CD14-positive monocyte (primary cell): ENCODE data around the gene MTUS2. TPM values are rescaled to one million over a fixed set of nuclear protein-coding genes. Genes with fewer than 3 reads are reported as not detected.
A peak's percentile ranks its signal among the peaks of the same experiment; 100 is the strongest.

Source experiments
- DNase-seq, 3 donors: peaks; one replicate each; pipeline ENCODE4 v3.0.0-alpha.2; 2011 to 2022
- H2AFZ ChIP-seq: 2 replicates; pipeline ENCODE4 v1.6.0; 2012; ENCODE audit warnings: mild to moderate bottlenecking, low read depth, low read length, inconsistent platforms; ENCODE audit not compliant: insufficient read depth, poor library complexity, severe bottlenecking
- H3K27ac ChIP-seq, 2 donors: 1 replicate in 1 of 2; 2 replicates in 1 of 2; pipeline ENCODE4 v1.5.1; 2012 to 2013; ENCODE audit warnings: low read length in 2 of 2, control low read depth in 1 of 2, inconsistent platforms in 1 of 2, low read depth in 1 of 2, mild to moderate bottlenecking in 1 of 2
- H3K27me3 ChIP-seq, 2 donors: one replicate each; pipeline versions ENCODE4 v1.6.0 to v1.6.1; 2011 to 2013; ENCODE audit warnings: low read length in 2 of 2; ENCODE audit not compliant: control insufficient read depth in 2 of 2, insufficient read depth in 2 of 2
- H3K36me3 ChIP-seq, 2 donors: replicated peaks in 1 of 2; 1 replicate in 1 of 2; 2 replicates in 1 of 2; pipeline versions ENCODE4 v1.5.1 to v1.6.1; 2012 to 2013; ENCODE audit warnings: low read length in 2 of 2, control low read depth in 1 of 2, inconsistent platforms in 1 of 2, mild to moderate bottlenecking in 1 of 2; ENCODE audit not compliant: insufficient read depth in 2 of 2, control insufficient read depth in 1 of 2
- H3K4me1 ChIP-seq, 2 donors: 1 replicate in 1 of 2; 2 replicates in 1 of 2; pipeline versions ENCODE4 v1.5.1 to v1.6.1; 2012 to 2013; ENCODE audit warnings: low read length in 2 of 2, control low read depth in 1 of 2, inconsistent platforms in 1 of 2, mild to moderate bottlenecking in 1 of 2, moderate library complexity in 1 of 2; ENCODE audit not compliant: insufficient read depth in 2 of 2, control insufficient read depth in 1 of 2
- H3K4me2 ChIP-seq: replicated peaks from 2 replicates; pipeline ENCODE3; 2012; ENCODE audit warnings: low read length, moderate library complexity, mild to moderate bottlenecking; ENCODE audit not compliant: poor library complexity, severe bottlenecking; ENCODE audit errors: extremely low read depth
- H3K4me3 ChIP-seq, 3 experiments: fragments of 200-600 bp in 1 of 3; sonication (generic) in 1 of 3; replicated peaks in 1 of 3; 1 replicate in 2 of 3; 2 replicates in 1 of 3; pipeline ENCODE4 v1.5.1; 2011 to 2013; ENCODE audit warnings: low read length in 3 of 3, mild to moderate bottlenecking in 3 of 3, control low read depth in 2 of 3, low read depth in 2 of 3, inconsistent platforms in 1 of 3, moderate library complexity in 1 of 3
- H3K79me2 ChIP-seq: 2 replicates; pipeline ENCODE4 v1.6.0; 2012; ENCODE audit warnings: mild to moderate bottlenecking, control low read depth, inconsistent platforms, low read length, moderate library complexity; ENCODE audit not compliant: insufficient read depth
- H3K9ac ChIP-seq: 2 replicates; pipeline ENCODE4 v1.6.0; 2017; ENCODE audit warnings: low read length, mild to moderate bottlenecking; ENCODE audit not compliant: insufficient read depth, poor library complexity, severe bottlenecking
- H3K9me3 ChIP-seq, 2 donors: replicated peaks in 1 of 2; 1 replicate in 1 of 2; 2 replicates in 1 of 2; pipeline versions ENCODE4 v1.5.1 to v1.6.1; 2012 to 2013; ENCODE audit warnings: low read length in 2 of 2, control low read depth in 1 of 2; ENCODE audit not compliant: control insufficient read depth in 1 of 2, insufficient read depth in 1 of 2
- H4K20me1 ChIP-seq: 2 replicates; pipeline ENCODE4 v1.6.0; 2012; ENCODE audit warnings: mild to moderate bottlenecking, low read length, control low read depth, moderate library complexity; ENCODE audit not compliant: insufficient read depth
- H3K27ac Mint-ChIP-seq, 7 donors: one replicate each; pipeline ENCODE4 v1.8.0; 2020; ENCODE audit warnings: mild to moderate bottlenecking in 7 of 7, mixed read lengths in 7 of 7, moderate library complexity in 6 of 7, inconsistent platforms in 2 of 7
- H3K27me3 Mint-ChIP-seq, 3 donors: one replicate each; pipeline ENCODE4 v1.8.0; 2021 to 2022; ENCODE audit warnings: low read depth in 3 of 3, mild to moderate bottlenecking in 3 of 3, mixed read lengths in 3 of 3, moderate library complexity in 3 of 3, inconsistent platforms in 1 of 3
- H3K36me3 Mint-ChIP-seq, 2 donors: one replicate each; pipeline ENCODE4 v1.8.0; 2020; ENCODE audit warnings: mixed read lengths in 2 of 2, inconsistent platforms in 1 of 2, mild to moderate bottlenecking in 1 of 2
- H3K4me1 Mint-ChIP-seq: one replicate; pipeline ENCODE4 v1.8.0; 2020; ENCODE audit warnings: mild to moderate bottlenecking, mixed read lengths
- H3K4me3 Mint-ChIP-seq, 2 donors: one replicate each; pipeline ENCODE4 v1.8.0; 2020; ENCODE audit warnings: mild to moderate bottlenecking in 2 of 2, mixed read lengths in 2 of 2, moderate library complexity in 1 of 2
- H3K9me3 Mint-ChIP-seq, 7 donors: one replicate each; pipeline ENCODE4 v1.8.0; 2020 to 2022; ENCODE audit warnings: mixed read lengths in 7 of 7, mild to moderate bottlenecking in 6 of 7, moderate library complexity in 6 of 7, inconsistent platforms in 2 of 7
- WGBS: methylation state at CpG from one replicate; pipeline ENCODE4 v1.1.5; 2013; ENCODE audit warnings: missing lambda C conversion rate; ENCODE audit not compliant: insufficient coverage; 5-methylcytosine and 5-hydroxymethylcytosine counted together
- intact Hi-C, 2 donors: fragments of 100-400 bp; cut with micrococcal nuclease; formaldehyde crosslinking; loops; one replicate each; pipeline versions ENCODE4 v1.15.0 to v1.15.1; 2023
- polyA plus RNA-seq, 3 donors: library from polyadenylated mRNA; depleted of rRNA in 1 of 3; unstranded in 2 of 3; stranded (reverse) in 1 of 3; fragments of 300-500 nt in 2 of 3; fragments of >200 nt in 1 of 3; fragmentation: Illumina TruSeq in 2 of 3; gene quantifications; 1 replicate in 2 of 3; 2 replicates in 1 of 3; pipeline ENCODE4 v1.2.3, GENCODE V29; 2012 to 2021
- TF ChIP-seq, protein P1 (sequence below): fragments of 200-600 bp; IDR thresholded peaks from one replicate; pipeline ENCODE4 v1.8.0; 2022; ENCODE audit warnings: antibody characterized with exemption, mild to moderate bottlenecking

MTUS2 gene
- polyA plus RNA-seq, 3 donors = 0.04 TPM; not detected in 2

DNA sequence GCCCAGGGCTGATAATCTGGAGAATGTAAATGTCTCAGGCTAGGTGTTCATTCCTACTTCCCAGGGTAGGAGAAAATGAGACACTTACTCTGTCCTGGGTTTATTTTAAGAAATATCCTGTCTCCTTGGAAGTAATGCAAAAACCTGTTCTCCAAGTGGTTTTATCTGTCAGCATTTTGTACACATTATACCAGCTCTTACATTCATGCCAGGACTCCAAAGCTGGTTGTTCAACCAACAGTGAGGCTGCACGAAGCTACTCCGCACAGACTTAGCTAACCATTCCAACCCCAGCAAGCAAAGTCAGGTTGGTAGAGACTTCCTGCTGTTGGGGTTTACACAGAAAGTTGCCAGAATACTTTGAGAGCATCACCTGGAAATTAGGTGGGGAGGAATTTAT is 719.7 kb downstream of the MTUS2 start:
- Mint-ChIP-seq H3K4me3 (no peak overlapping the region), H3K27me3 (peaks cover 0 to 2% (median 1%) of the 10 kb centered on the region in 3 donors), H3K36me3 (peaks cover 29 to 34% of the 10 kb centered on the region in 2 donors), H3K4me1 (no peaks in the 10 kb centered on the region), H3K9me3 (no peaks in the 10 kb centered on the region), H3K27ac (peak overlapping the region in 1 of 7 donors; percentile 41)
- Histone ChIP-seq H3K4me3 (no peak overlapping the region), H3K27ac (no peak overlapping the region), H3K9ac (no peak overlapping the region), H4K20me1 (no peaks in the 10 kb centered on the region), H3K4me1 (no peaks in the 10 kb centered on the region), H2AFZ (no peak overlapping the region), H3K4me2 (no peak overlapping the region), H3K79me2 (peaks cover 23% of the 10 kb centered on the region), H3K9me3 (no peaks in the 10 kb centered on the region), H3K36me3 (peaks cover 12 to 34% of the 10 kb centered on the region in 2 donors), H3K27me3 (no peaks in the 10 kb centered on the region)
- TF ChIP-seq, protein P1, sequence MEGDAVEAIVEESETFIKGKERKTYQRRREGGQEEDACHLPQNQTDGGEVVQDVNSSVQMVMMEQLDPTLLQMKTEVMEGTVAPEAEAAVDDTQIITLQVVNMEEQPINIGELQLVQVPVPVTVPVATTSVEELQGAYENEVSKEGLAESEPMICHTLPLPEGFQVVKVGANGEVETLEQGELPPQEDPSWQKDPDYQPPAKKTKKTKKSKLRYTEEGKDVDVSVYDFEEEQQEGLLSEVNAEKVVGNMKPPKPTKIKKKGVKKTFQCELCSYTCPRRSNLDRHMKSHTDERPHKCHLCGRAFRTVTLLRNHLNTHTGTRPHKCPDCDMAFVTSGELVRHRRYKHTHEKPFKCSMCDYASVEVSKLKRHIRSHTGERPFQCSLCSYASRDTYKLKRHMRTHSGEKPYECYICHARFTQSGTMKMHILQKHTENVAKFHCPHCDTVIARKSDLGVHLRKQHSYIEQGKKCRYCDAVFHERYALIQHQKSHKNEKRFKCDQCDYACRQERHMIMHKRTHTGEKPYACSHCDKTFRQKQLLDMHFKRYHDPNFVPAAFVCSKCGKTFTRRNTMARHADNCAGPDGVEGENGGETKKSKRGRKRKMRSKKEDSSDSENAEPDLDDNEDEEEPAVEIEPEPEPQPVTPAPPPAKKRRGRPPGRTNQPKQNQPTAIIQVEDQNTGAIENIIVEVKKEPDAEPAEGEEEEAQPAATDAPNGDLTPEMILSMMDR = no peak
- DNase-seq = no peak
- intact Hi-C loops = no loop called here
- WGBS = no CpG with 5 or more reads among the region's 2 CpGs

DNA sequence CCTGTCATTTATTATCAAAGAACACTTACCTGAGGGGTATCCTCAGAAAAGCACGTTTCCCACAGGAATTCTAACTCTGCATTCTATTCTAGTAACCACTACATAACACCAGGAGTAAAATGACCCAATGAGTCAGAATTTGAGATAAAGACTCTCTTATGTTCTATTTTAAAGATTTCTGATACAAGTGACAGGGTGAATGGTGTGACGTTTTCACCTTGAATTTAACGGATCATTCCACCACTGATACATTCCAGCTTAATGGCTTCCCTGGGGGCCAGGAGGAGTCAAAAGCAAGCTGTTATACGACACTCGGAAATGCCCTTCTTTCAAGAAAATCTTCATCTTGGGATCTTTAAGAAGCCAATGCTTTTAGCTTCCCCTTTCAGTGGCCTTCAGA is 720.2 kb downstream of the MTUS2 start:
- intact Hi-C loops = no loop called here
- Histone ChIP-seq H2AFZ (no peak overlapping the region), H4K20me1 (no peaks in the 10 kb centered on the region), H3K27ac (no peak overlapping the region), H3K9me3 (no peaks in the 10 kb centered on the region), H3K36me3 (peaks cover 8 to 29% of the 10 kb centered on the region in 2 donors), H3K4me2 (no peak overlapping the region), H3K9ac (no peak overlapping the region), H3K27me3 (no peaks in the 10 kb centered on the region), H3K4me1 (no peaks in the 10 kb centered on the region), H3K79me2 (peaks cover 23% of the 10 kb centered on the region), H3K4me3 (no peak overlapping the region)
- Mint-ChIP-seq H3K4me1 (no peaks in the 10 kb centered on the region), H3K9me3 (no peaks in the 10 kb centered on the region), H3K36me3 (peaks cover 31 to 36% of the 10 kb centered on the region in 2 donors), H3K27me3 (peaks cover 0 to 2% (median 1%) of the 10 kb centered on the region in 3 donors), H3K27ac (peak overlapping the region in 2 of 7 donors; percentile 30 to 41), H3K4me3 (no peak overlapping the region)
- WGBS = 73% methylated on average over 2 of the region's 5 CpGs
- TF ChIP-seq, protein P1 = no peak
- no peak for DNase-seq
